Parathyroid adenoma (tissue), 2 donors: ENCODE measurements around the gene IFFO2.

Source experiments
- H2AFZ ChIP-seq: fragments of 300-600 bp; sonication (generic); one replicate; pipeline ENCODE4 v1.7.0; 2017; ENCODE audit warnings: antibody characterized with exemption, mild to moderate bottlenecking
- H3K27ac ChIP-seq: fragments of 300-600 bp; sonication (generic); one replicate; pipeline ENCODE4 v1.7.0; 2017
- H3K27me3 ChIP-seq: fragments of 300-600 bp; sonication (generic); one replicate; pipeline ENCODE4 v1.7.0; 2017; ENCODE audit warnings: low read length; ENCODE audit not compliant: control insufficient read depth, insufficient read depth
- H3K36me3 ChIP-seq: fragments of 300-600 bp; sonication (generic); one replicate; pipeline ENCODE4 v1.7.0; 2017; ENCODE audit warnings: low read length; ENCODE audit not compliant: control insufficient read depth, insufficient read depth
- H3K4me1 ChIP-seq: fragments of 300-600 bp; sonication (generic); one replicate; pipeline ENCODE4 v1.7.0; 2017; ENCODE audit warnings: control low read depth
- H3K4me2 ChIP-seq: fragments of 300-600 bp; sonication (generic); one replicate; pipeline ENCODE4 v1.7.0; 2017; ENCODE audit warnings: low read length
- H3K4me3 ChIP-seq: fragments of 300-600 bp; sonication (generic); one replicate; pipeline ENCODE4 v1.7.0; 2017; ENCODE audit warnings: low read depth, low read length
- H3K79me2 ChIP-seq: fragments of 300-600 bp; sonication (generic); one replicate; pipeline ENCODE4 v1.7.0; 2017; ENCODE audit warnings: control low read depth
- H3K9ac ChIP-seq: fragments of 300-600 bp; sonication (generic); one replicate; pipeline ENCODE4 v1.7.0; 2017; ENCODE audit warnings: mild to moderate bottlenecking
- H3K9me3 ChIP-seq: fragments of 300-600 bp; sonication (generic); one replicate; pipeline ENCODE4 v1.7.0; 2017; ENCODE audit warnings: low read length; ENCODE audit not compliant: control insufficient read depth
- CTCF ChIP-seq: fragments of 300-600 bp; sonication (generic); IDR thresholded peaks from one replicate; pipeline ENCODE4 v1.7.0; 2017; ENCODE audit warnings: antibody characterized with exemption, mild to moderate bottlenecking
- donor health status: primary hyperparathyroidism.

The IFFO2 gene

GRCh38 chr1:18907021-18907916 lies 49.2 kb downstream of the IFFO2 start:
- no peak overlapping the region for H3K9ac ChIP-seq
- H3K4me1 ChIP-seq, result peaks cover 7% of the 10 kb centered on the region
- no peak overlapping the region for H2AFZ ChIP-seq
- no peak overlapping the region for H3K4me2 ChIP-seq
- H3K36me3 ChIP-seq, result no peaks in the 10 kb centered on the region
- H3K4me3 ChIP-seq, result no peak overlapping the region
- H3K27me3 ChIP-seq, result no peaks in the 10 kb centered on the region
- no peaks in the 10 kb centered on the region for H3K9me3 ChIP-seq
- TF ChIP-seq CTCF, result peak; percentile 80
- H3K27ac ChIP-seq, result peak overlapping the region; percentile 29
- no peaks in the 10 kb centered on the region for H3K79me2 ChIP-seq

- Histone ChIP-seq H2AFZ (peak overlapping the region; percentile 65), H3K4me1 (peaks cover 7% of the 10 kb centered on the region), H3K9ac (no peak overlapping the region), H3K79me2 (no peaks in the 10 kb centered on the region), H3K36me3 (no peaks in the 10 kb centered on the region), H3K4me2 (peak overlapping the region; percentile 91), H3K9me3 (no peaks in the 10 kb centered on the region), H3K4me3 (peak overlapping the region; percentile 51), H3K27me3 (no peaks in the 10 kb centered on the region), H3K27ac (peak overlapping the region; percentile 88)
- TF ChIP-seq CTCF, result no peak
These were observed 53.2 kb downstream of the IFFO2 start for GRCh38 chr1:18903291-18903756.

GRCh38 chr1:18902523-18903290 lies 53.8 kb downstream of the IFFO2 start, which contains the start of gene ALDH4A1:
Gene ALDH4A1 (minus strand): TSS chr1:18902555. CDS start chr1:18902523, 32 bp downstream.
- Histone ChIP-seq H3K27me3 (no peaks in the 10 kb centered on the region), H3K36me3 (no peaks in the 10 kb centered on the region), H3K9ac (no peak within 1 kb of the TSS), H3K9me3 (no peaks in the 10 kb centered on the region), H3K79me2 (no peaks in the 10 kb centered on the region), H3K4me1 (peaks cover 7% of the 10 kb centered on the region), H3K4me3 (peak within 1 kb of the TSS; percentile 51), H3K4me2 (peak within 1 kb of the TSS; percentile 91), H2AFZ (peak within 1 kb of the TSS; percentile 65), H3K27ac (peak within 1 kb of the TSS; percentile 88)
- no peak for TF ChIP-seq CTCF

GRCh38 chr1:18901952-18902522 lies 54.4 kb downstream of the IFFO2 start:
- Histone ChIP-seq H3K4me3 (peak overlapping the region; percentile 51), H3K9me3 (no peaks in the 10 kb centered on the region), H3K36me3 (no peaks in the 10 kb centered on the region), H3K79me2 (no peaks in the 10 kb centered on the region), H2AFZ (peak overlapping the region; percentile 65), H3K4me2 (peak overlapping the region; percentile 91), H3K27me3 (no peaks in the 10 kb centered on the region), H3K4me1 (peaks cover 7% of the 10 kb centered on the region), H3K27ac (peak overlapping the region; percentile 88), H3K9ac (no peak overlapping the region)
- TF ChIP-seq CTCF, result no peak
